Tibial nerve (tissue), 4 donors: ENCODE data around the gene TRAPPC2. TPM values are rescaled to one million over a fixed set of nuclear protein-coding genes. Genes with fewer than 3 reads are reported as not detected.

ENCODE experiments used
- DNase-seq, 2 donors: peaks; one replicate each; pipeline ENCODE4 v3.0.0-alpha.2; 2019; ENCODE audit warnings: low spot score in 2 of 2
- H3K27ac ChIP-seq, 4 donors: fragments of 200-600 bp; sonication (generic) in 3 of 4; one replicate each; pipeline ENCODE4 v1.5.1; 2017 to 2019; ENCODE audit warnings: mild to moderate bottlenecking in 1 of 4
- H3K27me3 ChIP-seq, 2 donors: fragments of 200-600 bp; sonication (generic) in 1 of 2; one replicate each; pipeline versions ENCODE4 v1.5.1 to v1.6.0; 2017 to 2019
- H3K36me3 ChIP-seq, 3 donors: fragments of 200-600 bp; sonication (generic); one replicate each; pipeline ENCODE4 v1.5.1; 2018 to 2019
- H3K4me1 ChIP-seq, 4 donors: fragments of 200-600 bp; sonication (generic) in 3 of 4; one replicate each; pipeline ENCODE4 v1.5.1; 2017 to 2019
- H3K4me3 ChIP-seq, 4 donors: fragments of 200-600 bp; sonication (generic) in 3 of 4; one replicate each; pipeline ENCODE4 v1.5.1; 2017 to 2019; ENCODE audit warnings: mild to moderate bottlenecking in 1 of 4, moderate library complexity in 1 of 4
- H3K9me3 ChIP-seq, 4 donors: fragments of 200-600 bp; sonication (generic) in 3 of 4; one replicate each; pipeline ENCODE4 v1.5.1; 2017 to 2019
- EP300 ChIP-seq, 2 donors: sonication (generic); formaldehyde crosslinking; IDR thresholded peaks; one replicate each; pipeline ENCODE4 v1.6.1; 2017; ENCODE audit warnings: antibody characterized with exemption in 2 of 2, mild to moderate bottlenecking in 1 of 2
- POLR2A ChIP-seq, 2 donors: fragments of 450-650 bp; IDR thresholded peaks; one replicate each; pipeline ENCODE4 v1.6.1; 2017; ENCODE audit warnings: antibody characterized with exemption in 2 of 2, mild to moderate bottlenecking in 2 of 2, moderate library complexity in 2 of 2
- WGBS, 2 donors: methylation state at CpG; one replicate each; pipeline ENCODE4 v1.1.5; 2018; 5-methylcytosine and 5-hydroxymethylcytosine counted together
- total RNA-seq, 4 donors: library from RNA; depleted of rRNA; stranded (reverse); fragments of >200 nt; gene quantifications; one replicate each; pipeline ENCODE4 v1.1.0, GENCODE V29; 2016
- TF ChIP-seq, protein P1 (sequence below), 5 experiments: fragments of 200-600 bp in 3 of 5; fragments of 450-650 bp in 2 of 5; sonication (generic) in 3 of 5; IDR thresholded peaks; one replicate each; pipeline ENCODE4 v1.5.1; 2016 to 2019; ENCODE audit warnings: antibody characterized with exemption in 5 of 5, mild to moderate bottlenecking in 3 of 5, moderate library complexity in 2 of 5

The TRAPPC2 gene
- total RNA-seq, 4 donors from 2014 or later = 9.0 to 13.8 (median 11.6) TPM

DNA sequence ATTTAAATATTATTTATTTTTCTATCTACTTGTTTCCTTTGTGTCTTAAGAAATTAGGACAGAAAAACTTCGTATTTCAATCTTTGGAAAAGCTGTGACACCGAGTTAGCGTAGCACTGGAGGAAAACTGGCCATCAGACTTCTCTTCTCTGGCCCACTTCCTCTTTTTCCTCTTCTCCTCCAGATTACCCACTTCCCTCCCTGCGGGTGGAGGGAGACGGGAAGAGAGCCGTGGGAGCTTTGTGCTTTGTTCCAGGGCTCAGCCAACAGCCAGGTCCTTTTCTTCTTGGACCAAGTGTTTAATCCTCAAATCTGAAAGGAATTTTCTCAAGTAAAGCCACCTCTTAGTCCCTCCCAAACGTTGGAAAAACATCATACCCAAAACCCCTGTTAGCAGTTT is 29.9 kb upstream of the TRAPPC2 start:
- Histone ChIP-seq H3K36me3 (peaks cover 0 to 18% (median 0%) of the 10 kb centered on the region in 3 donors), H3K9me3 (no peaks in the 10 kb centered on the region), H3K4me1 (peaks cover 0 to 20% (median 3%) of the 10 kb centered on the region in 4 donors), H3K4me3 (peak overlapping the region in 1 of 4 donors; percentile 5), H3K27me3 (no peaks in the 10 kb centered on the region), H3K27ac (peak overlapping the region; percentile 7 to 79 (median 60))
- TF ChIP-seq EP300 (IDR thresholded peaks at IDR 0.05) (no peak), POLR2A (IDR thresholded peaks at IDR 0.05) (no peak)
- TF ChIP-seq, protein P1, sequence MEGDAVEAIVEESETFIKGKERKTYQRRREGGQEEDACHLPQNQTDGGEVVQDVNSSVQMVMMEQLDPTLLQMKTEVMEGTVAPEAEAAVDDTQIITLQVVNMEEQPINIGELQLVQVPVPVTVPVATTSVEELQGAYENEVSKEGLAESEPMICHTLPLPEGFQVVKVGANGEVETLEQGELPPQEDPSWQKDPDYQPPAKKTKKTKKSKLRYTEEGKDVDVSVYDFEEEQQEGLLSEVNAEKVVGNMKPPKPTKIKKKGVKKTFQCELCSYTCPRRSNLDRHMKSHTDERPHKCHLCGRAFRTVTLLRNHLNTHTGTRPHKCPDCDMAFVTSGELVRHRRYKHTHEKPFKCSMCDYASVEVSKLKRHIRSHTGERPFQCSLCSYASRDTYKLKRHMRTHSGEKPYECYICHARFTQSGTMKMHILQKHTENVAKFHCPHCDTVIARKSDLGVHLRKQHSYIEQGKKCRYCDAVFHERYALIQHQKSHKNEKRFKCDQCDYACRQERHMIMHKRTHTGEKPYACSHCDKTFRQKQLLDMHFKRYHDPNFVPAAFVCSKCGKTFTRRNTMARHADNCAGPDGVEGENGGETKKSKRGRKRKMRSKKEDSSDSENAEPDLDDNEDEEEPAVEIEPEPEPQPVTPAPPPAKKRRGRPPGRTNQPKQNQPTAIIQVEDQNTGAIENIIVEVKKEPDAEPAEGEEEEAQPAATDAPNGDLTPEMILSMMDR (IDR thresholded peaks at IDR 0.05) = no peak
- DNase-seq = no peak
- 38 to 40% methylated on average over 7 of the region's 7 CpGs for WGBS, 2 donors

DNA sequence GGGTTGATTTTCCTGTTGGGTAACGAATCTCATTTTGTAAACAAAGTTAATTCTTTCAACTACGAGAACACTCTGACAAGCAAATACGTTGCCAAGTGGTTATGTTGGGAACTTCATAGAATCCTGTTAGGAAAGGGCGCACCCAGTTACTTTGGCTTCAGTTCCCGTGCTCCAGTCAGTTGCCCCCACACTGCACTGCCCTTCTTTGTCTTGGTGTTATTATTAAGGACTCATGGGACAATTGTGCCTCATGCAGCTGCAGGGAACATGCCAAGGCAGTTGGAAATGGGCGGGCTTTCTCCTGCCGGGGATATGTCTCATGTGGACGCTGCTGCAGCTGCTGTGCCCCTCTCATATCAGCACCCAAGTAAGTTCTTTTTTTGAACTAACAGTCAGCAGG is 29.1 kb upstream of the TRAPPC2 start:
- H3K27me3 ChIP-seq = no peaks in the 10 kb centered on the region
- TF ChIP-seq, protein P1 (IDR thresholded peaks at IDR 0.05) = peak in 3 of 5 experiments; percentile 14 to 27 (median 18)
- peak in 1 of 2 donors; percentile 77 for TF ChIP-seq EP300 (IDR thresholded peaks at IDR 0.05)
- no peak for TF ChIP-seq POLR2A (IDR thresholded peaks at IDR 0.05)
- DNase-seq = peak in 1 of 2 donors; percentile 14
- H3K27ac ChIP-seq = peak overlapping the region; percentile 19 to 79 (median 62)
- 28 to 61% methylated on average over 8 of the region's 8 CpGs for WGBS, 2 donors
- H3K36me3 ChIP-seq = peaks cover 0 to 21% (median 0%) of the 10 kb centered on the region in 3 donors
- peaks cover 0 to 20% (median 3%) of the 10 kb centered on the region in 4 donors for H3K4me1 ChIP-seq
- H3K9me3 ChIP-seq = no peaks in the 10 kb centered on the region
- peak overlapping the region in 1 of 4 donors; percentile 12 for H3K4me3 ChIP-seq

DNA sequence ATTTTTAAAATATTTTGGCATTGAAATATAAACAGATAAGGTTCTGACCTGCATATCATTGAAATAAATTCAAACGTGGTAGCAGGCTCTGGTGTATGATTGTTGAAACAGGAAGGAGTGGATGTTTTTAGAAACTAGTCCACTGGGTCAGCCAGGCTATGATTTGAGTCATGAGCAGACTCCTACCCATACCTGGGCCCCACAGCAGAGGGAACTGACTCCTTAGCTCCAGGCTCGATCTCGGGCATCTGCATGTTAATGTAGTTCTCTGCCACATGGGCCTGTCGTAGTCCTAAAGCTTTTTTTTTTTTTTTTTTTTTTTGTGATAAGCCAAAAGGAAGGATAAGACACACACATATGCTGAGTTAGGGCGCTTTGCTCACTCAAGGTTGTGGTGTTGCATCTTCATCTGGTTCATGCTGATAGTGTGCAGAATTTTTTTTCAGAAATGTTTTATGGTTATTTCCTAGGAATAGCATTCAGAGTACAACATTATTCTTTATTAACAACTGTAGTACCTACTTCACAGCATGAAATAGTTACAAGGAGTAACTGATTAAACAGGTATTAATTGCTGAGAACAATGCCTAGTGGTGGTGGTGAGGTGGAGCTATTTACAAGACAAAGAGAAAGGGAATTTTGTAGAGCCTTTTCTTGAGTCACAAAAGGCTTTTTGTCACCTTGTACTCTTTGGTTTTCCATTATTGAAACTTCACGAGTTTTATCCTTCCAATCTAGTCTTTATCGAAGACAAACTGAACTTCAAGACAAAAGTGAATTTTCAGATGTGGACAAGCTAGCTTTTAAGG is 27.4 kb upstream of the TRAPPC2 start:
- peaks cover 0 to 24% (median 0%) of the 10 kb centered on the region in 3 donors for H3K36me3 ChIP-seq
- peak overlapping the region in 1 of 4 donors; percentile 44 for H3K27ac ChIP-seq
- no peaks in the 10 kb centered on the region for H3K27me3 ChIP-seq
- peaks cover 0 to 17% (median 3%) of the 10 kb centered on the region in 4 donors for H3K4me1 ChIP-seq
- TF ChIP-seq EP300 (IDR thresholded peaks at IDR 0.05) (no peak), POLR2A (IDR thresholded peaks at IDR 0.05) (no peak)
- TF ChIP-seq, protein P1 (IDR thresholded peaks at IDR 0.05) = no peak
- 61 to 69% methylated on average over 7 of the region's 7 CpGs for WGBS, 2 donors
- DNase-seq = no peak
- no peaks in the 10 kb centered on the region for H3K9me3 ChIP-seq
- H3K4me3 ChIP-seq = no peak overlapping the region

DNA sequence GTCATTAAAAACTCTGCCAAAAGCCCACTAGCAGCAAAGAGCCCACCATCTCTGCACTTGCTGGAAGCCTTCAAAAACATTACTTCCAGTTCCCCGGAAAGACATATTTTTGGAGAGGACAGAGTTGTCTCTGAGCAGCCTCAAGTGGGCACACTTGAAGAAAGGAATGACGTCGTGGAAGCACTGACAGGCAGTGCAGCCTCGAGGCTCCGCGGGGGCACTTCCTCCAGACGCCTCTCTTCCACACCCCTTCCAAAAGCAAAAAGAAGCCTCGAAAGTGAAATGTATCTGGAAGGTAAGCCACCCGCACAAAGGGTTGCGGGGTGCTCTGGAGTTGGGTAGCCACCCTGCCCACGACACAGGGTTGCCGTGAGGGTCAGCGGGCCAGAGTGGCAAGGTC is 26.0 kb upstream of the TRAPPC2 start:
- no peaks in the 10 kb centered on the region for H3K9me3 ChIP-seq
- no peaks in the 10 kb centered on the region for H3K27me3 ChIP-seq
- peaks cover 0 to 24% (median 0%) of the 10 kb centered on the region in 3 donors for H3K36me3 ChIP-seq
- no peak overlapping the region for H3K4me3 ChIP-seq
- TF ChIP-seq POLR2A (IDR thresholded peaks at IDR 0.05) (no peak), EP300 (IDR thresholded peaks at IDR 0.05) (no peak)
- TF ChIP-seq, protein P1 (IDR thresholded peaks at IDR 0.05) = no peak
- no peak for DNase-seq
- WGBS, 2 donors = 35 to 89% methylated on average over 3 to 13 of the region's 13 CpGs
- peaks cover 0 to 17% (median 3%) of the 10 kb centered on the region in 4 donors for H3K4me1 ChIP-seq
- peak overlapping the region in 1 of 4 donors; percentile 20 for H3K27ac ChIP-seq

DNA sequence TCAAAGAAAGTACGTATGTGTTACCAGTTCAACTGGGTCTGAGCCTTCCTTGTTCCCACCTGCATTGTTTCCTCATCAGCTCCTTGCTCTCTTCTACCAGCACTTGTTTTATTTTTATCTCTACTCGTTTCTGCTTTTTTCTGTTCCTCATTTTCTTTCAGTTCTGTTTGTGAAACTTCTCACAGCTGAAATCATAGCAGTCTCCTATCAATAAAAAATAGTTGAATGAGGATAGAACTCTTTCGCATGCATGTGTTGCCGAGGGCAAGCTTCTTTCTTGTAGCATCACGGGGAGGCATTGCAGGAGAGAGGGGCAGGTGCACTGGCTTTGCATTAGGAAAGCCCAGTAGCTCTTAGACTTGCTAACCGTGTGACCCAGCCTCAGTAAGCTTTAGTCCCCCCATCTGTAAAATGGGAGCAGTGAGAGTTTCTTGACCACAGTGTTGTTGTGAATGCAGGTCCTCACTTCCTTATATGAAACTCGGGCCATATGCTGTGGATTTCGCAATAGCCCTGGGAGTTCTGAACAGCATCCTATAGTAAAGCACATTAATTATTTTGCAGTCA is 24.8 kb upstream of the TRAPPC2 start:
- H3K27ac ChIP-seq = no peak overlapping the region
- H3K27me3 ChIP-seq = no peaks in the 10 kb centered on the region
- TF ChIP-seq EP300 (IDR thresholded peaks at IDR 0.05) (no peak), POLR2A (IDR thresholded peaks at IDR 0.05) (no peak)
- TF ChIP-seq, protein P1 (IDR thresholded peaks at IDR 0.05) = no peak
- peaks cover 0 to 7% (median 3%) of the 10 kb centered on the region in 4 donors for H3K4me1 ChIP-seq
- peaks cover 0 to 24% (median 0%) of the 10 kb centered on the region in 3 donors for H3K36me3 ChIP-seq
- DNase-seq = no peak
- no peaks in the 10 kb centered on the region for H3K9me3 ChIP-seq
- H3K4me3 ChIP-seq = no peak overlapping the region
- 80 to 86% methylated on average over 8 of the region's 8 CpGs for whole genome bisulfite sequencing, 2 donors
